Tongue (tissue), 2 donors: ENCODE measurements around the gene GALNS. TPM values are rescaled to one million over a fixed set of nuclear protein-coding genes. Genes with fewer than 3 reads are reported as not detected.
"Not testable (repeated sequence)": the region's sequence is repeated elsewhere in the genome, so short reads cannot be mapped to it uniquely, and the experiment has no call there.

Source experiments
- DNase-seq: peaks from one replicate; pipeline ENCODE4 v3.0.0-alpha.2; 2015
- total RNA-seq: library from RNA; depleted of rRNA; stranded (reverse); fragments of >200 nt; gene quantifications from one replicate; pipeline ENCODE4 v1.2.3, GENCODE V29; 2014

GALNS gene
- total RNA-seq: 18.4 TPM

GRCh38 chr16:88856828-88857727, at the start of gene GALNS, which contains the start of gene TRAPPC2L:
Gene GALNS (minus strand): TSS chr16:88856947. CDS start chr16:88856877, 70 bp downstream.
Gene TRAPPC2L (plus strand): TSS chr16:88857127. CDS start chr16:88857151, 24 bp downstream.
- DNase-seq: peak; percentile 99

DNA sequence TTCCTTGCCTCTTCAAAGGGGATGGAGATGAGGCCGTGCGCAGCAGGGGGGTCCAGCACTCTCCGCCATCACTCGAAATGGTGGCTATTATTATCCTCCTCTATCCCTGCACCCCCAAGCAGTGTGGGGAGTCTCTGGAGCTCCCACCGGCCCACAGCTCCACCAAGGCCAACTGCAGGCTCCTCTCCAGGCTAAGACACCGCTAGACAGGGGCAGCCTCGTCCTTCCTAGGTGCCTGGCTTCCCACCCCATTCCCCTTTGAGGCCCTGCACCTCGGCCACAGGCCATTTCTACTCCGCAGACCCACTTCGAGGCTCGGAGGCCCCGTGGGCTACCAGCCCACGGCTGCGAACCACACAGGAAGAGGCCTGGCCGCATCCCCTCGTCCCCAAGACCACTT, 49.3 kb upstream of the GALNS start:
- no peak for DNase-seq

GRCh38 chr16:88905563-88905962, 48.8 kb upstream of the GALNS start:
- no peak for DNase-seq

DNA sequence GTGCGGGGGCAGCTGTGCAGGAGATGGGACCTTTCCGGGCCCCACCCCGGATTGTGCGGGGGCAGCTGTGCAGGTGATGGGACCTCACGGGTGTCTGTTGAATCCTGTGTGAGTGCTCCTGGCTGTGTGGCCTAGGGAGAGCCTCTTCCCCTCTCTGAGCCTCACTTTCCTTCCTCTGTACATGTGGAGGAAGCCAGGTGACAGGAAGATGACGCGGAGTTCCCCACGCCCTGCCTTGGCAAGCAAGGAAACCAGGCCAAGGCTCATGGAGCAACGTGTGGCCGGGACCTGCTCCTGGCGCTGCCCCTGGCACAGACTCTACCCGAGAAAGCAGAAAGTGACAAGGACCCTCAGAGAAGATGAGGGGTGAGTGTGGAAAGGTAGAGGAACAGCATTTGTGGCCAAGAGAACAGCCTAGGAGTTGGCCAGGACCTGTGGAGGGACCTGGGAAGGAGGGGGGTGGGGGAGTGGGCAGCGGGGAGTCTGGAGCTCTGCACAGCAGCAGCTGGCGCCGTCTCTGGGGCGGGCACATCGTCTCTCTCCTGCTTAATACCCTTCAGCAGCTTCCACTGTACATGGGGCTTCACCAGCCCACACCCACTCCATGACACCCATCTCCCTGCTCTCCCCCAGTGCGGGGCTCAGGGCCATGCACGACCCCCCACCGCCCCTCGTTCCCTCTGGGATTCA, 48.1 kb upstream of the GALNS start:
- no peak for DNase-seq

- peak; percentile 64 for DNase-seq
Measured at GRCh38 chr16:88903267-88903666, 46.5 kb upstream of the GALNS start.

- no peak for DNase-seq
Measured at GRCh38 chr16:88902744-88903143, 46.0 kb upstream of the GALNS start.

DNA sequence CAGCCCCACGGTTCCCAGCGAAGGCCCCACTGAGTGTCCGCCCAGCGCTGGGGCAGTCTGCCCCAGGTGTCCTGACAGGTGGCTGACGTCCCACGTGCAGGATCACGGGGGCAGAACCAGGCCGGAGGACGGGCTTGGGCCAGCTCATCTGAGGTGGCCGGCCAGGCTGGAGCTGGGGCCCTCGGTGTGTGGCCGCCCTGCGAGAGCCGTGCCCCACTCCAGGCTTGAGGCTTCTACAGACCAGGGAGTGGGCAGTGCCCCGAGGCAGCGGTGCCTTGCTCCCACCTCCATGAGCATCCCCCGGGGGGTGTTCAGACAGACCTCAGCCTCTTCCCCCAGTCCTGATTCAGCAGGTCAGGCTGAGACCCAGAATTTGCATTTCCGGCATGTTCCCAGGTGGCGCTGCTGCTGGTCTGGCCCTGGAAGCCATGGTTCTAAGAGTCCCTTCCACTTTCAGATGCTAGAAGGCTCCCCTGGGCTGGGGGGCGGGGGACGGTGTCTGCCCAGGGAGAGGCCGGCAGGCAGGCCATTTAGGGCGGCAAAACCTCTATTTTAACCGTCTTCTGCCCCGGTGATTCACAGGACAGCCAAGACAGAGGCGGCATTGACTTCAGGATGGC, 45.1 kb upstream of the GALNS start:
- no peak for DNase-seq

DNA sequence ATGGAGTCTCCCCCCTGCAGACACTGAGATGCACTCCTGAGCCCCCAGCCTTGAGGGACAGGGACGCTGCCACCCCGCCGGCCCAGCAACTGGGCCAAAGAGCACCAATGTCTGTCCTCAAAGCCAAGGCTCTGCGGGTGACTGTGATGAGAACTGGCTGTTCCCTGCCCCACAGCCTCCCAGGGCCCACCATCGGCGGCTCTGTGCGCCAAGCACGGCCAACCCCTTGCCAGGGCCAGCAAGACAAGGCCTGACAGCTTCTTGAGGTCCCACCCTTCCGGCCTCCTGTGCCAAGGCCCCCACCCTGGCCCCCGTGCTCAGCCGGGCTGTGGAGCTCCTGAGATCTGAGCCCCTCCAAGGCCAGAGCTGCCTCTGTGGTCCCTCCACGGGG, 43.9 kb upstream of the GALNS start:
- no peak for DNase-seq

DNA sequence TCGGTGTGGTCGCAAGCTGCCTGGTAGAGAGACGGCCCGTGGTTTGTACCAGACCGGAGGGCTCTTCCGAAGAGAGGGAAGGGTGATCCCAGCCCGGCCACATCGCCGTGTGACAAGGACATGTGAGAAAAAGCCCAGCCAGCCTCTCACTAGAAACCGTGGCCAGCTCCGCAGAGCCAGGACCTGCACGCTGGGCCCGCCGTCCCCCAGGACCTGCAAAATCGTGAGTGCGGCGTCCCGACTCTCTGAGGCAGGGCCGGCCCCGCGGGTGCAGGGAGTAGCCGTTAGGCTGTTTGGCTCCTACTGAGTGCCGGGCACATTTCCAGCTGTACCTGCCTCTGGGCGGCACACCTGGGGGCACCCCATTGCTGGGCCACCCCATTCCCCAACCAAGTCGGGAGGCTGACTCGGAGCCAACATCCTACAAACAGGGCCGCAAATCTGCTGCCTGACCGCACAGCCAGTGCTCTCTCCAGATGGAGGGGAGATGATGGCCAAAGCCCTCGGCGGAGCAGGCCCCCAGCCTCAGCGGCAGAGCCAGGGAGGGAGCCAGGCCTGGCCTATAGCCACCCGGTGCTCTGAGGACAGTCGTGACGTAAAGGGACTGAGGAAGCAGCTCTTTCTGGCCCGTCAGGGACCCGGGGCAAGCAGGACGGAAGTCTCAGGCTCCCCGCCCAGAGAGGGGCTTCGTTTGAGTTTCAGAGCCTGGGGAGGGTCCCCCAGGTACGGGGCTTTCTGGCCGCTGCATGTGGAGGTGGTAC, 43.3 kb upstream of the GALNS start:
- DNase-seq: no peak

DNA sequence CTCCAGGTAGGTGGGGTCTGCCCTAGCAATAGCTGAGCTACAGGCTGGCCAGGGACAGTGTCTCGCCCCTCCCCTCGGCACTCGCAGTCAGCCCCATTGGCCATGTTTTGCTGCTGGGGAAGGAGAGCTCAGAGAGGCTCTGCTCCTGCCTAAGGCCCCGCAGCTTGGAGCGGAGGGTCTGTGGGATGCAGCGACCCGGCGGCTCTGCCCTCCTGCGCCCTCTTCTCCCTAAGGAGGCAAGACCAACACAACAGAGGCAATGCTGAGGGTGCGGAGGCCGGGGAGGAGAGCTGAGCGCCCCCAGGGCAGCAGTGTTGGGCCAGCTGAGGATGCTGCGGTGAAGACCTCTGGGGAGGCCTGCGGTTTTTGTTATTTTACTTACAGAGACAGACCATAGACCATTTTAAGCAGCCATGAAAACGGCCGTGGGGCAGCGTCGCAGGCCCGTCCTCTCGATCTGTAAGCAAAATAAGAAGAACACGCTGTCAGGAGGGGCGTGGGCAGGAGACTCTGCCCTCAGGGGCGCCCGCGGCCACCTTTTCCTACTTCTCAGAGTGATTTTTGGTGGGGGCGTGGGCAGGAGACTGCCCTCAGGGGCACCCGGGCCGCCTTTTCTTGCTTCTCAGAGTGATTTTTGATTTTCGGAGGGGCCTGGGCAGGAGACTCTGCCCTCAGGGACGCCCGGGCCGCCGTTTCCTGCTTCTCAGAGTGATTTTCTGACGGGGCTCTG, 41.1 kb upstream of the GALNS start:
- no peak for DNase-seq

DNA sequence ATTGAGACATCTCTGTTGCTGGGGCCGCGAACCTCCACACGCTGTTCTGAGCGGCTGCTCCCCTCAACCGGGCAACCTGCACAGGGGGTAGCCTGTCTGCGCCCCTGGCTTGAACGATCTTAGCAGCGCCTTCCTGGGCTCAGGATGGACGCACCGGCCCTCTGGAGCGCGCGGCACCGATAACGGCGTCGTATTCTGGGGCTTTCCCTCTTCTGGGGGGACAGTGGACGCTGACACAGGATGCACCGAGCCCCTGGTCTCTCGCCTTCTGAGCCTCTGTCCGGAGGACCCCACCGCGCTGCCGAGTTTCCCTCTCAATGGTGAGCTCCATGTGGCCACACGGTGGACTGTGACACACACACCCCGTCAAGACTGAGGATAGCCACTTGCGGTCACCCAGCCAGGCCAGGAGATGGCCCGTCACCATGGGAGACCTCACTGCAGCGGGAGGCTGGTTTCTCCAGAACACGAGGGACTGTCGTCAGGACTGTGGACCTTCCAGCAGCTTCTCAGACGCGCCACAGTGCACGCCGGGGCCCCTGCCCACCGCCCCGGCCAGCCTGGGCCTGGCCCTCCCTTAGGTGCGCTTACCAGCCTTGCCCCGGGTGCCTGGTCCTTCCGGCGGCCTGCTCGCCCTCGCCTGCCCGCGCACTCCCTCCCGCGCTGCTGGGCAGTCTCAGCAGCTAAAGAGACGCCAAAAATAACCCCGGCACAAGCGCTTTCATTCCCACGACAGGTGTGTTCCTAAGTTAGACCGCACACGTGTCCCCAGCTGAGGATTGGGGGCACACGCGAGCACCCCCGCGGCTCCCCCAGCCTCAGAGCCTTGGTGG, 39.7 kb upstream of the GALNS start:
- DNase-seq: peak; percentile 67

GRCh38 chr16:88895335-88895734, 38.6 kb upstream of the GALNS start:
- no peak for DNase-seq

- no peak for DNase-seq
Measured at GRCh38 chr16:88894681-88895300, 38.0 kb upstream of the GALNS start.

GRCh38 chr16:88894266-88894665, 37.5 kb upstream of the GALNS start:
- DNase-seq: not testable (repeated sequence)

DNA sequence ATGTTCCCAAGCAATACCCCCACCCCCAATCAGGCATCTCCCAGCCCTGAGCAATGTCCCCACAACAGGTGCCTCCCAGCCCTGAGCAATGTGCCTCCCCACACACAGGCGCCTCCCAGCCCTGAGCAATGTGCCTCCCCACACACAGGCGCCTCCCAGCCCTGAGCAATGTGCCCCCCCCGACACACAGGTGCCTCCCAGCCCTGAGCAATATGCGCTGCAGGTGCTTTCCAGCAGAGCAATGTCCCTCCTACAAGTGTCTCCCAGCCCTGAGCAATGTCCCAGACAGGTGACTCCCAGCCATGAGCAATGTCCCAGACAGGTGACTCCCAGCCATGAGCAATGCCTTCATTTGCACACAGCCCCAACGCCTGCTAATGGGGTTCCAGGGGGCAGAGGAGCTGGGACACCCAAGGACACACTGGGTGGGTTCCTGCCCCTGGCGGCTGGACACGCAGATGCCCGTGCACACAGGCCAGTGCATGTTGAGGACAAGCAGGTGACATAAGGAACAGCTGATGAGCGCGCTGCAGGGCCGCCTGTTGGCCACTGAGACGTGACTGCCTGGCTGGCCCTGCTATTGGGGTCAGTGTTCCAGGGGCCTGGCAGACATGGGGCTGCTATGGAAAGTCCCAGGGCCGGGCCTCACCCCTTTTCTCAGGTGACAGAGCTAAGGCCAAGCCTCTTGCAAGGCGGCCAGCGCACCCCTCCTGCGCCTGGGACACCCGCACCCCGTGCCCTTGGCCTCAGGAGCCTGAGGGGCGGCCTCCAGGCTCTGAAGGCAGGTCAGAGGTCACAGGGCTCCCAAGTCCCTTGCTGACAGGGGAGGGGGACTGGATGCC, 36.6 kb upstream of the GALNS start:
- peak; percentile 62 for DNase-seq

DNA sequence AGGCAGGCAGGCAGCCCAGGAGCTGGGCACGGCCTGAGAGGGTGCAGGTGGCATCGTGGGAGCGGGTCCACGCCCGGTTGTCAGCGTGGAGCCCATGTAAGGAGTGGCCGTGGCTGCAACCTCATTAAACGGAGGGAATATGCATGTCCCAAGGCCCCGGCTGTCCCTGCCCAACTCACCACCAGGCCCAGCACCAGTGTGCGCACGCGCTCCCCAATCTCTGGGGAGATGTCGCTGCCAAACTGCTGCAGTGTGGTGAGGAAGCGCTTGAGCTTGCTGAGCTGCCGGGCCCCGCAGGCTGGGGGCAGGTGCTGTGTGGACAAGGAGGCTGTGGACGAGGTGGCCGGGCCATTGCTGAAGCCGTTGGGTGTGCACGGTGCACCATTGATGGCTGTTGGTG, 35.3 kb upstream of the GALNS start:
- DNase-seq: no peak

DNA sequence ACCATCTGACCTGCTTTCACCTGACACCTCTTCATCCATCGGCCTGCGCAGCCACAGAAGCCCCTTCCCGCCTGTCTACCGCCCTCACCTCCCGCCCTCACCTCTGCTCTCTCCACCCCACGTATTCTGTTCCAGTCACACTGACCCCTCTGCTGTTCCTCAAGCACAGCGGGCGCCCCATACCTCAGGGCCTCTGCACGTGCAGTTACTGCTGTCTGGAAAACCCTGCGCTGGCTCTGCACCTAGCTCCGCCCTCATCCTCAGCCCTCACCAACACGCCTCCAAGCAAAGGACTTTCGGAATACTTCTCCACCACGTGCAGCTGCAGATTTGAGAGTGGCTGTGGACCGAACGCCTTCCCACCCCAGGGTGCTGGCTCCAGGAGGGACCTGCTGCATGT, 34.3 kb upstream of the GALNS start:
- DNase-seq: no peak

DNA sequence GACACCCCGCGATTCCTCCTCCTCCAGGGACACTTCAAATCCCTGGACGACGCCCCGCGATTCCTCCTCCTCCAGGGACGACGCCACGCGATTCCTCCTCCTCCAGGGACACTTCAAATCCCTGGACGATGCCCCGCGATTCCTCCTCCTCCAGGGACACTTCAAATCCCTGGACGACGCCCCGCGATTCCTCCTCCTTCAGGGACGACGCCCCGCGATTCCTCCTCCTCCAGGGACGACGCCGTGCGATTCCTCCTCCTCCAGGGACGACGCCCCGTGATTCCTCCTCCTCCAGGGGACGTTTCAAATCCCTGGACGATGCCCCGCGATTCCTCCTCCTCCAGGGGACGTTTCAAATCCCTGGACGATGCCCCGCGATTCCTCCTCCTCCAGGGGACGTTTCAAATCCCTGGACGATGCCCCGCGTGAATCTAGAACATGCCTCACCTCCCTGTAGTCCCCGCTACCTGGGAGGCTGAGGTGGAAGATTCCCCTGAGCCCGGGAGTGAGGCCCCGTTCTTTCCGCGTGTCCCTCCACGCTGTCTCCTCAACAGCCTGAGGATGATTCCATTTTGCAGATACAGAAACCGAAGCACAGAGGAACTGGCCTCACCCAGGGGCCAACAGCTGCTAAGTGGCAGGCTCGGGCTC, 33.1 kb upstream of the GALNS start:
- DNase-seq: not testable (repeated sequence)
